ENCODE data around the gene EGFR.

DNA sequence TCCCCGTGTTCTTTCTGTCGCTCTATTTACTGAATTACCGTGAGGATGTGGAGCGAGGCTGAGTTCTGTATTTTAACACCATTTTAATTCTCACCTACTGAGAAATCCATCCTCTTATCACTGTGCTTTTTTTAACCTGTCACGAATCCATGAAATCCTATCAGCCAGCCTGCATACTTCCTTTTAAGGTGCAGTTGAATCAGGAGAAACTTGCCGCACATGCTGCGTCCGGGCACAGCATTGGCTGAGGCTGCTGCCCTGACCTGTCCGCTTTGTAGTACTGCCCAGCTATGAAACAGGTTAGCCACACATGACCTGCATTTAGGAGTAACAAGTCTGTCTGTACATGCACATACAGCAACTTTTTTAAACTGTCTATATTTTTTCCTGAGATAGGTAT is 82.5 kb downstream of the EGFR start:
- no peak for TF ChIP-seq FOXJ3 (CRISPR knock-in tag; IDR thresholded peaks at IDR 0.05)
- no peak for TF ChIP-seq RAD21 (IDR thresholded peaks at IDR 0.05; ENCODE audit: low read length)
- TF ChIP-seq, protein P1, sequence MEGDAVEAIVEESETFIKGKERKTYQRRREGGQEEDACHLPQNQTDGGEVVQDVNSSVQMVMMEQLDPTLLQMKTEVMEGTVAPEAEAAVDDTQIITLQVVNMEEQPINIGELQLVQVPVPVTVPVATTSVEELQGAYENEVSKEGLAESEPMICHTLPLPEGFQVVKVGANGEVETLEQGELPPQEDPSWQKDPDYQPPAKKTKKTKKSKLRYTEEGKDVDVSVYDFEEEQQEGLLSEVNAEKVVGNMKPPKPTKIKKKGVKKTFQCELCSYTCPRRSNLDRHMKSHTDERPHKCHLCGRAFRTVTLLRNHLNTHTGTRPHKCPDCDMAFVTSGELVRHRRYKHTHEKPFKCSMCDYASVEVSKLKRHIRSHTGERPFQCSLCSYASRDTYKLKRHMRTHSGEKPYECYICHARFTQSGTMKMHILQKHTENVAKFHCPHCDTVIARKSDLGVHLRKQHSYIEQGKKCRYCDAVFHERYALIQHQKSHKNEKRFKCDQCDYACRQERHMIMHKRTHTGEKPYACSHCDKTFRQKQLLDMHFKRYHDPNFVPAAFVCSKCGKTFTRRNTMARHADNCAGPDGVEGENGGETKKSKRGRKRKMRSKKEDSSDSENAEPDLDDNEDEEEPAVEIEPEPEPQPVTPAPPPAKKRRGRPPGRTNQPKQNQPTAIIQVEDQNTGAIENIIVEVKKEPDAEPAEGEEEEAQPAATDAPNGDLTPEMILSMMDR (IDR thresholded peaks at IDR 0.05): no peak
- TF ChIP-seq EZH2phosphoT487 (IDR thresholded peaks at IDR 0.05; ENCODE audit: borderline replicate concordance, low read depth): no peak
- TF ChIP-seq EP300 (IDR thresholded peaks at IDR 0.05; ENCODE audit: borderline replicate concordance in 1 of 2, low read depth in 1 of 2, low read length in 1 of 2): no peak
- no peak for TF ChIP-seq TAF1 (IDR thresholded peaks at IDR 0.05; ENCODE audit: borderline replicate concordance, low read depth, low read length)
- no peak for TF ChIP-seq JUND (IDR thresholded peaks at IDR 0.05)
- TF ChIP-seq, protein P2, sequence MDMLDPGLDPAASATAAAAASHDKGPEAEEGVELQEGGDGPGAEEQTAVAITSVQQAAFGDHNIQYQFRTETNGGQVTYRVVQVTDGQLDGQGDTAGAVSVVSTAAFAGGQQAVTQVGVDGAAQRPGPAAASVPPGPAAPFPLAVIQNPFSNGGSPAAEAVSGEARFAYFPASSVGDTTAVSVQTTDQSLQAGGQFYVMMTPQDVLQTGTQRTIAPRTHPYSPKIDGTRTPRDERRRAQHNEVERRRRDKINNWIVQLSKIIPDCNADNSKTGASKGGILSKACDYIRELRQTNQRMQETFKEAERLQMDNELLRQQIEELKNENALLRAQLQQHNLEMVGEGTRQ (IDR thresholded peaks at IDR 0.05; ENCODE audit: borderline replicate concordance, low read depth, low read length): no peak
- TF ChIP-seq, protein P3, sequence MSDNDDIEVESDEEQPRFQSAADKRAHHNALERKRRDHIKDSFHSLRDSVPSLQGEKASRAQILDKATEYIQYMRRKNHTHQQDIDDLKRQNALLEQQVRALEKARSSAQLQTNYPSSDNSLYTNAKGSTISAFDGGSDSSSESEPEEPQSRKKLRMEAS (IDR thresholded peaks at IDR 0.05; ENCODE audit: low read depth): no peak
- no peak for TF ChIP-seq POLR2AphosphoS5 (IDR thresholded peaks at IDR 0.05; ENCODE audit: low read depth, low read length)
- no peak for TF ChIP-seq RFX5 (IDR thresholded peaks at IDR 0.05; ENCODE audit: low read length)

Measured in SK-N-SH (cell line).